ENCODE measurements around the gene PDGFC. TPM values are rescaled to one million over a fixed set of nuclear protein-coding genes. Genes with fewer than 3 reads are reported as not detected.

The PDGFC gene
- total and polyA plus RNA-seq, 2 experiments from 2014 or later = 35.5 to 63.3 TPM

DNA sequence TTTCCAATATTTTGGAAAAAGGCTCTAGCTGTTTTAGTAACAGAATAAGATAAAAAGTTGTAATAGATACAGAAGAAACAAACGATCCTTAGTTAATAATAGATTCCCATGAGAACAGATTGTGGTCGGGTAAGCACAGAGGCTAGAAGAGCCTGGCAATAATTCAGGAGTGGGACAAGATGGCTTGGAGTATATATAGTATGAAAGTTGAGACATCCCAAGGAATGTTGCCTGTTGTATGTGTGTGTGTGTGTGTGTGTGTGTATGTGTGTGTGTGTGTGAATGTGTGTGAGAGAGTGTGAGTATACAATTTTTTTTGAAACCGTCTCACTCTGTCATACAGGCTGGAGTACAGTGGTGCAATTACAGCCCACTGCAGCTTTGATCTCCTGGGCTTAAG is 150.7 kb downstream of the PDGFC start:
- peaks cover 7% of the 10 kb centered on the region for H3K4me1 ChIP-seq (ENCODE audit: insufficient read depth)
- DNase-seq (ENCODE audit: low spot score) = no peak
- H3K9me3 ChIP-seq (ENCODE audit: low read depth) = no peaks in the 10 kb centered on the region
- 76% methylated on average over 3 of the region's 3 CpGs for WGBS (ENCODE audit: low lambda C conversion rate, missing lambda C conversion rate)
- H3K36me3 ChIP-seq (replicated peaks; ENCODE audit: insufficient read depth, low read depth) = no peaks in the 10 kb centered on the region
- no peaks in the 10 kb centered on the region for H3K9me2 ChIP-seq (replicated peaks; ENCODE audit: insufficient read depth)
- H4K20me1 ChIP-seq (ENCODE audit: insufficient read depth, poor library complexity, severe bottlenecking) = no peaks in the 10 kb centered on the region
- H2AFZ ChIP-seq = no peak overlapping the region
- H3K4me2 ChIP-seq = no peak overlapping the region
- TF ChIP-seq EZH2 (IDR thresholded peaks at IDR 0.05; ENCODE audit: borderline replicate concordance) (no peak), CTCF (IDR thresholded peaks at IDR 0.05; ENCODE audit: poor library complexity) (no peak), EZH2phosphoT487 (IDR thresholded peaks at IDR 0.05; ENCODE audit: low read depth, severe bottlenecking, unreplicated experiment) (no peak)
- H3K79me2 ChIP-seq = peaks cover 29% of the 10 kb centered on the region
- no peak overlapping the region for H3K4me3 ChIP-seq
- no peak overlapping the region for H3K27ac ChIP-seq
- no peaks in the 10 kb centered on the region for H3K27me3 ChIP-seq

- H3K4me3 ChIP-seq = no peak overlapping the region
- WGBS (ENCODE audit: low lambda C conversion rate, missing lambda C conversion rate) = 75% methylated on average over 2 of the region's 2 CpGs
- no peak overlapping the region for H3K27ac ChIP-seq
- H3K9me3 ChIP-seq (ENCODE audit: low read depth) = no peaks in the 10 kb centered on the region
- H3K79me2 ChIP-seq = peaks cover 39% of the 10 kb centered on the region
- no peak overlapping the region for H2AFZ ChIP-seq
- H3K4me2 ChIP-seq = no peak overlapping the region
- no peaks in the 10 kb centered on the region for H4K20me1 ChIP-seq (ENCODE audit: insufficient read depth, poor library complexity, severe bottlenecking)
- no peak for DNase-seq (ENCODE audit: low spot score)
- TF ChIP-seq CTCF (IDR thresholded peaks at IDR 0.05; ENCODE audit: poor library complexity) = no peak
- no peak for TF ChIP-seq EZH2phosphoT487 (IDR thresholded peaks at IDR 0.05; ENCODE audit: low read depth, severe bottlenecking, unreplicated experiment)
- TF ChIP-seq EZH2 (IDR thresholded peaks at IDR 0.05; ENCODE audit: borderline replicate concordance) = no peak
- H3K4me1 ChIP-seq (ENCODE audit: insufficient read depth) = peaks cover 7% of the 10 kb centered on the region
- no peaks in the 10 kb centered on the region for H3K9me2 ChIP-seq (replicated peaks; ENCODE audit: insufficient read depth)
- no peaks in the 10 kb centered on the region for H3K36me3 ChIP-seq (replicated peaks; ENCODE audit: insufficient read depth, low read depth)
- no peaks in the 10 kb centered on the region for H3K27me3 ChIP-seq
Observed at GRCh38 chr4:156816360-156816755, 155.2 kb downstream of the PDGFC start.

DNA sequence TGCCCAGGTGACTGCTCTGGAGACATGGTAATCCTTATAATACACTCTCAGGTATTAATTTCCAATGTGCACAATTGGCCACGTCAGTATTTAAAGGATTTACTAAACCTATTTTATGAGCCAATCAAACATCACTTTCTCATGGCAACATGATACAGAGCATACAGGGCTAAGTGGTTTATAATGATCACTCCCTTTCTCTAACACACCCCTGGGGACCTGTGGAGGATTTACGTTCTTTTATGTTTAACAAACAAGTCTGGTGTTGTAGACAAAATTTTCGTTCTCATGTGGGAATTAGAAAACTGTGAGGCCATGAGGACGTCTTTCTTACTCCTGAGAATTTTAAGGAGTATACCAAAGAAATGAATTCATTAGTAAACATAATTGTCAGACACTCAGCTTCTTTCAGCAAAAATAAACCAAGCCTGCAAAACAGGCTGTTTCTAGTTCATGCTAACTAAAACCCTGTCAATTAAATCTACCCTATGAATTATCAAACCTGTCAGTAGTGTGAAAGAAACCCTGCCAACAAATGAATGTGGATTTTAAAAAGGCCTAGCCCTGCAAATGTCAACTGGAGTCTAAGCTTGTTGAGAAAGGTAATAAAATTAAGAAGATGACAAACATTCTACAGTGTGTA is 155.8 kb downstream of the PDGFC start:
- Histone ChIP-seq H3K27me3 (no peaks in the 10 kb centered on the region), H3K9me3 (ENCODE audit: low read depth) (no peaks in the 10 kb centered on the region), H3K79me2 (peaks cover 39% of the 10 kb centered on the region), H3K36me3 (replicated peaks; ENCODE audit: insufficient read depth, low read depth) (no peaks in the 10 kb centered on the region), H4K20me1 (ENCODE audit: insufficient read depth, poor library complexity, severe bottlenecking) (no peaks in the 10 kb centered on the region), H3K9me2 (replicated peaks; ENCODE audit: insufficient read depth) (no peaks in the 10 kb centered on the region), H3K4me2 (no peak overlapping the region), H2AFZ (no peak overlapping the region), H3K4me3 (no peak overlapping the region), H3K4me1 (ENCODE audit: insufficient read depth) (peaks cover 7% of the 10 kb centered on the region), H3K27ac (no peak overlapping the region)
- WGBS (ENCODE audit: low lambda C conversion rate, missing lambda C conversion rate) = 38% methylated on average over 4 of the region's 4 CpGs
- DNase-seq (ENCODE audit: low spot score) = peak; percentile 6
- no peak for TF ChIP-seq EZH2 (IDR thresholded peaks at IDR 0.05; ENCODE audit: borderline replicate concordance)
- TF ChIP-seq EZH2phosphoT487 (IDR thresholded peaks at IDR 0.05; ENCODE audit: low read depth, severe bottlenecking, unreplicated experiment) = no peak
- no peak for TF ChIP-seq CTCF (IDR thresholded peaks at IDR 0.05; ENCODE audit: poor library complexity)

All from hepatocyte (in vitro differentiated cells).